Endothelial cell of umbilical vein (primary cell): Measurements from ENCODE around the gene LURAP1L. TPM values are rescaled to one million over a fixed set of nuclear protein-coding genes. Genes with fewer than 3 reads are reported as not detected.

Source experiments
- BruUV-seq: library from RNA; stranded (reverse); fragments of 400-500 nt; replicated peaks from 2 replicates; lab custom pipeline; 2021; lab: Mats Ljungman, UMichigan
- CTCF ChIA-PET: fragments of 300-600, 350-600 bp; sonication (Branson Sonifier 250); formaldehyde crosslinking; loops from one replicate; lab custom pipeline; 2021; ENCODE audit warnings: antibody characterized with exemption, inconsistent platforms; lab: Charles Lee
- POLR2A ChIA-PET: fragments of 300-600, 350-600 bp; sonication (Branson Sonifier 250); formaldehyde crosslinking; loops from one replicate; lab custom pipeline; 2021; ENCODE audit warnings: antibody characterized with exemption, inconsistent platforms; lab: Charles Lee
- DNase-seq: peaks from one replicate; pipeline ENCODE4 v3.0.0-alpha.2; 2011; ENCODE audit warnings: low read depth, low spot score
- FAIRE-seq: peaks from 2 replicates; lab custom pipeline; 2011; peaks lifted over from hg19 to GRCh38; lab: Jason Lieb, UNC
- H2AFZ ChIP-seq: 2 replicates; pipeline ENCODE4 v1.6.0; 2012; ENCODE audit warnings: low read depth, low read length, control low read depth, inconsistent platforms
- H3K27ac ChIP-seq: 2 replicates; pipeline ENCODE4 v1.5.1; 2011; ENCODE audit warnings: low read depth, mild to moderate bottlenecking, control low read depth, low read length, moderate library complexity; ENCODE audit not compliant: insufficient read depth
- H3K27me3 ChIP-seq, 2 experiments: 2 replicates each; pipeline versions ENCODE4 v1.6.0 to v1.6.1; 2011; ENCODE audit warnings: low read length in 2 of 2, mixed read lengths in 1 of 2; ENCODE audit not compliant: control insufficient read depth in 2 of 2, insufficient read depth in 2 of 2
- H3K36me3 ChIP-seq, 2 experiments: 2 replicates in 1 of 2; 3 replicates in 1 of 2; pipeline ENCODE4 v1.5.1; 2011; ENCODE audit warnings: low read length in 2 of 2, mild to moderate bottlenecking in 1 of 2, moderate library complexity in 1 of 2; ENCODE audit not compliant: control insufficient read depth in 2 of 2, insufficient read depth in 2 of 2; ENCODE audit errors: extremely low read depth in 1 of 2
- H3K4me1 ChIP-seq: 3 replicates; pipeline ENCODE4 v1.5.1; 2011; ENCODE audit warnings: mild to moderate bottlenecking, low read length; ENCODE audit not compliant: control insufficient read depth, insufficient read depth; ENCODE audit errors: extremely low read depth
- H3K4me2 ChIP-seq: 2 replicates; pipeline ENCODE4 v1.6.1; 2011; ENCODE audit warnings: low read length, control low read depth, mixed read lengths; ENCODE audit not compliant: insufficient read depth
- H3K4me3 ChIP-seq, 3 experiments: fragments of 200-600 bp in 1 of 3; sonication (generic), shearing (Covaris generic) in 1 of 3; replicated peaks in 1 of 3; 2 replicates each; pipeline ENCODE4 v1.5.1; 2011 to 2016; ENCODE audit warnings: control low read depth in 3 of 3, low read length in 3 of 3, mild to moderate bottlenecking in 2 of 3, inconsistent platforms in 1 of 3, low read depth in 1 of 3, moderate library complexity in 1 of 3; ENCODE audit not compliant: insufficient read depth in 1 of 3
- H3K79me2 ChIP-seq: 2 replicates; pipeline ENCODE4 v1.6.0; 2012; ENCODE audit warnings: low read length, inconsistent platforms; ENCODE audit not compliant: control insufficient read depth, insufficient read depth
- H3K9ac ChIP-seq: replicated peaks from 2 replicates; pipeline ENCODE3; 2011; ENCODE audit warnings: low read length, control low read depth; ENCODE audit not compliant: insufficient read depth; ENCODE audit errors: extremely low read depth
- H3K9me1 ChIP-seq: replicated peaks from 3 replicates; pipeline ENCODE4 v1.6.0; 2011; ENCODE audit warnings: mild to moderate bottlenecking, low read length; ENCODE audit not compliant: control insufficient read depth, insufficient read depth; ENCODE audit errors: extremely low read depth
- H3K9me3 ChIP-seq: replicated peaks from 2 replicates; pipeline ENCODE4 v1.5.1; 2012; ENCODE audit warnings: low read length, inconsistent platforms; ENCODE audit not compliant: control insufficient read depth, insufficient read depth
- H4K20me1 ChIP-seq: replicated peaks from 2 replicates; pipeline ENCODE3; 2011; ENCODE audit warnings: mild to moderate bottlenecking, low read length; ENCODE audit not compliant: control insufficient read depth, insufficient read depth; ENCODE audit errors: extremely low read depth
- EZH2 ChIP-seq: IDR thresholded peaks from 2 replicates; pipeline ENCODE4 v1.6.1; 2012; ENCODE audit warnings: borderline replicate concordance, low read depth, mild to moderate bottlenecking, moderate library complexity, low read length, inconsistent platforms; ENCODE audit not compliant: severe bottlenecking
- FOS ChIP-seq: IDR thresholded peaks from 2 replicates; pipeline ENCODE4 v1.6.1; 2011; ENCODE audit warnings: mild to moderate bottlenecking, low read length, moderate library complexity, borderline replicate concordance; ENCODE audit not compliant: insufficient read depth
- GATA2 ChIP-seq: IDR thresholded peaks from 2 replicates; pipeline ENCODE4 v1.7.0; 2011; ENCODE audit warnings: low read depth, mild to moderate bottlenecking, moderate library complexity, mixed read lengths, low read length; ENCODE audit not compliant: insufficient read length, insufficient read depth
- JUN ChIP-seq: IDR thresholded peaks from 2 replicates; pipeline ENCODE4 v1.6.1; 2011; ENCODE audit warnings: borderline replicate concordance, low read depth; ENCODE audit not compliant: insufficient read length, insufficient read depth
- MYC ChIP-seq: IDR thresholded peaks from one replicate; pipeline ENCODE4 v1.6.1; 2011; ENCODE audit warnings: mild to moderate bottlenecking, low read depth, low read length
- POLR2A ChIP-seq: IDR thresholded peaks from 2 replicates; pipeline ENCODE4 v1.6.1; 2012; ENCODE audit warnings: low read depth, mild to moderate bottlenecking, control low read depth, low read length
- POLR2AphosphoS5 ChIP-seq: IDR thresholded peaks from 2 replicates; pipeline ENCODE4 v1.6.1; 2012; ENCODE audit warnings: low read depth, mild to moderate bottlenecking, control low read depth, low read length, moderate library complexity; ENCODE audit not compliant: insufficient read depth
- dilution Hi-C: fragments of 300-500 bp; cut with MboI; formaldehyde crosslinking; loops from one replicate; pipeline ENCODE4 v1.15.0; 2019; ENCODE audit warnings: low sequenced_read_pairs; ENCODE audit not compliant: extremely low pct_ligation_motif_present
- intact Hi-C: fragments of 100-400 bp; cut with micrococcal nuclease; formaldehyde crosslinking; loops from one replicate; pipeline ENCODE4 v1.10.0; 2022
- polyA plus RNA-seq, 4 experiments: library from polyadenylated mRNA; depleted of rRNA in 3 of 4; stranded (reverse) in 3 of 4; unstranded in 1 of 4; fragments of >200 nt; gene quantifications; 2 replicates each; pipeline versions ENCODE4 v1.2.1 to v1.2.3, GENCODE V29; 2011 to 2012; ENCODE audit warnings: missing spikeins in 1 of 4
- total RNA-seq: library from RNA; stranded (reverse); gene quantifications from 2 replicates; pipeline ENCODE4 v1.2.3, GENCODE V29; 2021
- TF ChIP-seq, protein P1 (sequence below), 2 donors: IDR thresholded peaks; 1 replicate in 1 of 2; 2 replicates in 1 of 2; pipeline ENCODE4 v1.5.1; 2011; ENCODE audit warnings: low read length in 2 of 2, mild to moderate bottlenecking in 2 of 2, moderate library complexity in 2 of 2, control low read depth in 1 of 2, inconsistent platforms in 1 of 2, low read depth in 1 of 2; ENCODE audit not compliant: insufficient read depth in 1 of 2; ENCODE audit errors: extremely low read depth in 1 of 2
- TF ChIP-seq, protein P2 (sequence below): IDR thresholded peaks from 2 replicates; pipeline ENCODE4 v1.6.1; 2011; ENCODE audit not compliant: insufficient read depth, insufficient read length

Gene LURAP1L
- total and polyA plus RNA-seq, 2 donors (not counting 3 experiments of a cell fraction or from before 2014, with no cell fraction given): 1.5 to 3.3 TPM

DNA sequence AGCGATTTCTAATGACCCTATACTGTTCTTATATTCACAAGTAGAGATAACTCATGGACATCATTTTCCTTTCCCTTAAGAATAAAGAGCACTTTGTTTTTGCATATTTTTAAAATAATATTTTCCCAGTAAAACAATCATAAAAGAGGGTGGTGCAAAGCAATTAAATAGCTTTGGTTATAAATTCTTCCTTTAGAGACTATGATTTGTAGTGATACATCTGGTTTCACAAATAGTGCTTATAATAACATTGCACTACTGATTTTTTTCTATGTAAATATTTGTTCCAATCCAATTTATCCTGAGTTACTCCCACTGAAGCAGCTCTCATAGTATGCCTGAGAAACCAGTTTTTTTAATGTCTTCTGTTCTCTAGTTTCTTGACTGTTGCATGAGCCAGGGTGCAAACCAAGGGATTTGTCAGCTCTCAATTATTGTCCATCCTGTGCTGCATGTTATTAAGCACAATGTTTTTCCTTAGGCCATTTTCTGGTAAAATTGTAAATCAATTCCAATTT lies 74.7 kb downstream of the LURAP1L start:
- ChIA-PET CTCF (no interaction called here), POLR2A (no interaction called here)
- H3K79me2 ChIP-seq: no peaks in the 10 kb centered on the region
- no peak overlapping the region for H2AFZ ChIP-seq
- H3K4me3 ChIP-seq: no peak overlapping the region
- H4K20me1 ChIP-seq: no peaks in the 10 kb centered on the region
- H3K27ac ChIP-seq: no peak overlapping the region
- no peak overlapping the region for H3K9ac ChIP-seq
- no peak for FAIRE-seq
- H3K27me3 ChIP-seq: no peaks in the 10 kb centered on the region
- dilution Hi-C loops: no loop called here
- H3K4me1 ChIP-seq: no peaks in the 10 kb centered on the region
- intact Hi-C loops: no loop called here
- H3K9me1 ChIP-seq: no peaks in the 10 kb centered on the region
- TF ChIP-seq POLR2A (no peak), JUN (no peak), FOS (no peak), GATA2 (no peak), EZH2 (no peak), MYC (no peak), POLR2AphosphoS5 (no peak)
- TF ChIP-seq, protein P1, sequence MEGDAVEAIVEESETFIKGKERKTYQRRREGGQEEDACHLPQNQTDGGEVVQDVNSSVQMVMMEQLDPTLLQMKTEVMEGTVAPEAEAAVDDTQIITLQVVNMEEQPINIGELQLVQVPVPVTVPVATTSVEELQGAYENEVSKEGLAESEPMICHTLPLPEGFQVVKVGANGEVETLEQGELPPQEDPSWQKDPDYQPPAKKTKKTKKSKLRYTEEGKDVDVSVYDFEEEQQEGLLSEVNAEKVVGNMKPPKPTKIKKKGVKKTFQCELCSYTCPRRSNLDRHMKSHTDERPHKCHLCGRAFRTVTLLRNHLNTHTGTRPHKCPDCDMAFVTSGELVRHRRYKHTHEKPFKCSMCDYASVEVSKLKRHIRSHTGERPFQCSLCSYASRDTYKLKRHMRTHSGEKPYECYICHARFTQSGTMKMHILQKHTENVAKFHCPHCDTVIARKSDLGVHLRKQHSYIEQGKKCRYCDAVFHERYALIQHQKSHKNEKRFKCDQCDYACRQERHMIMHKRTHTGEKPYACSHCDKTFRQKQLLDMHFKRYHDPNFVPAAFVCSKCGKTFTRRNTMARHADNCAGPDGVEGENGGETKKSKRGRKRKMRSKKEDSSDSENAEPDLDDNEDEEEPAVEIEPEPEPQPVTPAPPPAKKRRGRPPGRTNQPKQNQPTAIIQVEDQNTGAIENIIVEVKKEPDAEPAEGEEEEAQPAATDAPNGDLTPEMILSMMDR (IDR thresholded peaks at IDR 0.05; ENCODE audit: extremely low read depth in 1 of 2, insufficient read depth in 1 of 2, low read depth in 1 of 2, low read length in 2 of 2): no peak
- TF ChIP-seq, protein P2, sequence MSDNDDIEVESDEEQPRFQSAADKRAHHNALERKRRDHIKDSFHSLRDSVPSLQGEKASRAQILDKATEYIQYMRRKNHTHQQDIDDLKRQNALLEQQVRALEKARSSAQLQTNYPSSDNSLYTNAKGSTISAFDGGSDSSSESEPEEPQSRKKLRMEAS: no peak
- H3K36me3 ChIP-seq: no peaks in the 10 kb centered on the region
- no peaks in the 10 kb centered on the region for H3K9me3 ChIP-seq
- BruUV-seq: no TSS peak
- H3K4me2 ChIP-seq: no peak overlapping the region
- DNase-seq: no peak
